Spleen (tissue), 11 donors: Measurements from ENCODE around the gene MACC1. TPM values are rescaled to one million over a fixed set of nuclear protein-coding genes. Genes with fewer than 3 reads are reported as not detected.

Source experiments
- DNase-seq: peaks from one replicate; pipeline ENCODE4 v3.0.0-alpha.2; 2020
- H3K27ac ChIP-seq, 8 donors: fragments of 200-600 bp; sonication (generic) in 7 of 8; 1 replicate in 4 of 8; 2 replicates in 4 of 8; pipeline versions ENCODE4 v1.5.0 to v1.8.0; 2016 to 2021; ENCODE audit warnings: inconsistent platforms in 4 of 8, mild to moderate bottlenecking in 4 of 8, moderate library complexity in 1 of 8
- H3K27me3 ChIP-seq, 7 donors: fragments of 200-600 bp; sonication (generic) in 6 of 7; replicated peaks in 1 of 7; 1 replicate in 4 of 7; 2 replicates in 3 of 7; pipeline versions ENCODE4 v1.5.0 to v1.8.0; 2016 to 2021; ENCODE audit warnings: inconsistent platforms in 3 of 7, mild to moderate bottlenecking in 1 of 7
- H3K36me3 ChIP-seq, 6 donors: fragments of 200-600 bp; sonication (generic) in 5 of 6; 1 replicate in 4 of 6; 2 replicates in 2 of 6; pipeline versions ENCODE4 v1.5.0 to v1.8.0; 2016 to 2021; ENCODE audit warnings: inconsistent platforms in 2 of 6
- H3K4me1 ChIP-seq, 6 donors: fragments of 200-600 bp; sonication (generic) in 5 of 6; 1 replicate in 3 of 6; 2 replicates in 3 of 6; pipeline versions ENCODE4 v1.5.0 to v1.8.0; 2016 to 2021; ENCODE audit warnings: inconsistent platforms in 3 of 6
- H3K4me3 ChIP-seq, 8 donors: fragments of 200-600 bp; sonication (generic) in 7 of 8; 1 replicate in 4 of 8; 2 replicates in 4 of 8; pipeline versions ENCODE4 v1.5.0 to v1.8.0; 2016 to 2021; ENCODE audit warnings: inconsistent platforms in 4 of 8, mild to moderate bottlenecking in 4 of 8, moderate library complexity in 2 of 8
- H3K9me3 ChIP-seq, 8 donors: fragments of 200-600 bp; sonication (generic) in 7 of 8; 1 replicate in 4 of 8; 2 replicates in 4 of 8; pipeline versions ENCODE4 v1.5.0 to v1.8.0; 2016 to 2021; ENCODE audit warnings: inconsistent platforms in 4 of 8
- CTCF ChIP-seq, 11 experiments: fragments of 200-600 bp in 7 of 11; fragments of 450-650 bp in 4 of 11; sonication (generic) in 4 of 11; IDR thresholded peaks in 8 of 11; conservative IDR thresholded peaks in 3 of 11; 1 replicate in 7 of 11; 2 replicates in 4 of 11; pipeline versions ENCODE4 v1.4.0 to v1.8.0; 2016 to 2021; ENCODE audit warnings: antibody characterized with exemption in 11 of 11, inconsistent platforms in 4 of 11, mild to moderate bottlenecking in 1 of 11
- POLR2A ChIP-seq, 3 donors: fragments of 450-650 bp; IDR thresholded peaks; one replicate each; pipeline ENCODE4 v1.5.1; 2017; ENCODE audit warnings: antibody characterized with exemption in 3 of 3, mild to moderate bottlenecking in 1 of 3
- POLR2AphosphoS5 ChIP-seq, 3 donors: sonication (generic); formaldehyde crosslinking; IDR thresholded peaks; one replicate each; pipeline ENCODE4 v1.5.1; 2017; ENCODE audit warnings: antibody characterized with exemption in 3 of 3
- WGBS, 5 donors: extraction: QIAGEN DNeasy Blood & Tissue Kit in 3 of 5; methylation state at CpG; one replicate each; pipeline versions ENCODE4 v1.1.5 to v1.1.7; 2013 to 2018; 5-methylcytosine and 5-hydroxymethylcytosine counted together
- intact Hi-C: fragments of 100-400 bp; cut with DNase I; formaldehyde crosslinking; loops from one replicate; pipeline ENCODE4 v1.15.0; 2023; ENCODE audit warnings: low total_unique reads
- polyA plus RNA-seq, 3 donors: library from polyadenylated mRNA; stranded (reverse); fragments of 200-250 nt; gene quantifications; one replicate each; pipeline ENCODE4 v1.2.1, GENCODE V29; 2013
- total RNA-seq, 7 donors: library from RNA; depleted of rRNA in 3 of 7; stranded (reverse); fragments of >200 nt in 3 of 7; fragmentation: NEBNext Ultra II Directional in 4 of 7; extraction: Animal tissue kit (Norgen Biotek cat#: 25700) in 4 of 7; gene quantifications; one replicate each; pipeline versions ENCODE4 v1.1.0 to v1.2.1, GENCODE V29; 2016 to 2021
- donor health status: healthy with polysubstance abuse.
- donor health status: DM: no; HTN: no; CAD: no; lungs with moderate emphysema.
- donor health status: DM: no; HTN: no; CAD: no.
- donor health status: Bipolar disorder and iron deficiency.
- donor health status: healthy.
- donor health status: DM: no; HTN: no; CAD: no.
- donor health status: DM: yes; HTN: yes; CAD: no.

MACC1 gene
- total and polyA plus RNA-seq, 10 donors = 0.83 to 10.6 (median 4.8) TPM

- no peaks in the 10 kb centered on the region for H3K9me3 ChIP-seq
- no peak overlapping the region for H3K27ac ChIP-seq
- intact Hi-C loops = no loop called here
- H3K4me1 ChIP-seq = peaks cover 0 to 21% (median 16%) of the 10 kb centered on the region in 6 donors
- TF ChIP-seq POLR2A (IDR thresholded peaks at IDR 0.05) (no peak), CTCF (IDR thresholded peaks at IDR 0.05 in 8 of 11, conservative IDR thresholded peaks at IDR 0.05 in 3 of 11) (no peak), POLR2AphosphoS5 (IDR thresholded peaks at IDR 0.05) (no peak)
- no peaks in the 10 kb centered on the region for H3K27me3 ChIP-seq
- WGBS, 5 donors = 57 to 63% (median 63%) methylated on average over 4 of the region's 4 CpGs
- DNase-seq = no peak
- H3K36me3 ChIP-seq = no peaks in the 10 kb centered on the region
- H3K4me3 ChIP-seq = no peak overlapping the region
Observed at GRCh38 chr7:20113427-20114027, 103.7 kb downstream of the MACC1 start.

- intact Hi-C loops = no loop called here
- no peak for TF ChIP-seq POLR2AphosphoS5 (IDR thresholded peaks at IDR 0.05)
- TF ChIP-seq CTCF (IDR thresholded peaks at IDR 0.05 in 8 of 11, conservative IDR thresholded peaks at IDR 0.05 in 3 of 11) = no peak
- no peak for TF ChIP-seq POLR2A (IDR thresholded peaks at IDR 0.05)
- Histone ChIP-seq H3K36me3 (no peaks in the 10 kb centered on the region), H3K9me3 (no peaks in the 10 kb centered on the region), H3K27me3 (no peaks in the 10 kb centered on the region), H3K4me3 (no peak overlapping the region), H3K4me1 (peaks cover 0 to 21% (median 16%) of the 10 kb centered on the region in 6 donors), H3K27ac (no peak overlapping the region)
- no peak for DNase-seq
Observed at GRCh38 chr7:20112696-20113095, 104.5 kb downstream of the MACC1 start.

GRCh38 chr7:20111821-20112542 is 105.2 kb downstream of the MACC1 start:
- Histone ChIP-seq H3K27ac (no peak overlapping the region), H3K4me1 (peaks cover 0 to 21% (median 16%) of the 10 kb centered on the region in 6 donors), H3K36me3 (no peaks in the 10 kb centered on the region), H3K27me3 (no peaks in the 10 kb centered on the region), H3K4me3 (no peak overlapping the region), H3K9me3 (no peaks in the 10 kb centered on the region)
- WGBS, 5 donors = 73 to 91% (median 81%) methylated on average over 2 of the region's 2 CpGs
- intact Hi-C loops = no loop called here
- TF ChIP-seq POLR2AphosphoS5 (IDR thresholded peaks at IDR 0.05) (no peak), POLR2A (IDR thresholded peaks at IDR 0.05) (no peak), CTCF (IDR thresholded peaks at IDR 0.05 in 8 of 11, conservative IDR thresholded peaks at IDR 0.05 in 3 of 11) (no peak)
- DNase-seq = no peak

- WGBS, 5 donors = 81 to 85% (median 82%) methylated on average over 3 of the region's 3 CpGs
- intact Hi-C loops = no loop called here
Observed at GRCh38 chr7:20107582-20107981, 109.6 kb downstream of the MACC1 start.

More at GRCh38 chr7:20107582-20107981, 109.6 kb downstream of the MACC1 start:
- TF ChIP-seq POLR2AphosphoS5 (IDR thresholded peaks at IDR 0.05) = no peak
- no peak for TF ChIP-seq POLR2A (IDR thresholded peaks at IDR 0.05)
- TF ChIP-seq CTCF (IDR thresholded peaks at IDR 0.05 in 8 of 11, conservative IDR thresholded peaks at IDR 0.05 in 3 of 11) = no peak
- DNase-seq = no peak
- H3K4me3 ChIP-seq = no peak overlapping the region
- H3K36me3 ChIP-seq = no peaks in the 10 kb centered on the region
- no peaks in the 10 kb centered on the region for H3K27me3 ChIP-seq
- H3K4me1 ChIP-seq = no peaks in the 10 kb centered on the region
- H3K27ac ChIP-seq = no peak overlapping the region
- H3K9me3 ChIP-seq = no peaks in the 10 kb centered on the region
